Measurements from ENCODE around the gene MAML3. TPM values are rescaled to one million over a fixed set of nuclear protein-coding genes. Genes with fewer than 3 reads are reported as not detected.

The MAML3 gene
- total RNA-seq, 1 donor from 2014 or later = 5.8 TPM

DNA sequence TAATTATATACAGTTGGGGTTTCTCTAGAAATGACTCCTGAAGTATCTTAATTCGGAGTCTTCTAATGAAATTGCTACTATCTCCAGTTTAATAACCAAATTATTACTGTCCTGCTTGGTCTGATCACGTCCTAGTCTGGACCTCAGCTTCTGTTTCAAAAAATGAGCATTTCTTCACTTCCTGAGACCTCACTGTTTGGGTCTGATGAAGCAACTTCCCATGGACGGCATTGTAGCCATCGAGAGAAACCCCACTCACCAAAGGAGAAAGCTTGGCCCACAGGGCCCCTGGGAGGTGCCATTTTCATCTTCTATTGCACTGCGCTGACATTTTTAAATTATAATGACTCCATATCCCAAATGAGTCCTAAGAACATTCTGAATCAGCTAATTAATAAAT, 310.3 kb downstream of the MAML3 start:
- DNase-seq (ENCODE audit: low spot score) = no peak

DNA sequence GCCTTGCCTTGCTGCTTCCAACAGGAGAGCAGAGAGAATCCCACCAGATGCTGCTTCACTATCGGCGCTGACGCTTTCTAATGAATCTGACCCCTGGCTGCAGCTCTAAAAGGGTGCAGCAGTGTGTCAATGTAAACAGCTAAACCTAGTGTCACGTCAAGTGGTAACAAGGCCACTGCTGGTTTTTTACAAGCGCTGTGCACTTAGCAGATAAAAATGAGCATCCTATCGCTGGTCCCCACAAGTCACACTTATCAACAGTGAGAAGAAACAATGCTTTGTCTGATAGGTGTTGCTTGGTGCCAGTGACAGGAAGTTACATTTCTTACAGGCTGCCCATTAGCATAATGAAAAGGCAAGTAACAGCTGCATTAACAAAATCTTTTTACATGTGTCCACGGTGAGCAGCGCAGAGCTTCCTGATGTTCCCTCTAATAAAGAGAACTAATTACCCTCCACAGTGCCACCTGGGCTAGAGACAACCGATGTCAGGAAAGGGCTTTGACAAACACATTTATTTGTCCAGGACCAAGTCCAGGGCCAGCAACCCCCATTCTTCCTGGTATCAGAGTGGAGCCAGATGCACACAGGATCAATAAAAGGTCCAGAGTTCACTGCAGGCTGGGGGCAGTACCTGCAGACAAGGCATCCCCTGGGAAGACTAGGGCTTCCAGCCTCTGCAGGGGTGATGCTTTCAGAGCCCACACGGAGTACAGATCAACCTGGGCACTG, 312.4 kb downstream of the MAML3 start:
- DNase-seq (ENCODE audit: low spot score) = no peak

DNA sequence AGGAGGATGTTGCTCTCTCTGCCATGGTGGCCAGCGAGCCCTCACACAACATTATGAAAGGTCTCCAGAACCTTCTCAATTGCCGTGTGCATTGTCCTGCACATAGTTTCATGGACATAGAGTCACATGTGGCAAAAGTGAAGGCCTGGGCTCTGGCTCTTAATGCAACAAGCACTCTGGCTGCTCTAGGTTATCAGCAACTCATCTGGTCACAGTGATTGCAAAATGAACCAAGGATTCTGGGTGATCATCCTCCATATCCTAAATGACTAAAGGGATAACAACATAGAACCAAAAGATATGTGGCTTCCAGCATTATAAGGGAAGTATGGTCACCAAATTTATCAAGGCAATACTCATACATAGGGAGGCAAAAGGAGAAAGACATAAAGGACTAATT, 313.2 kb downstream of the MAML3 start:
- no peak for DNase-seq (ENCODE audit: low spot score)

DNA sequence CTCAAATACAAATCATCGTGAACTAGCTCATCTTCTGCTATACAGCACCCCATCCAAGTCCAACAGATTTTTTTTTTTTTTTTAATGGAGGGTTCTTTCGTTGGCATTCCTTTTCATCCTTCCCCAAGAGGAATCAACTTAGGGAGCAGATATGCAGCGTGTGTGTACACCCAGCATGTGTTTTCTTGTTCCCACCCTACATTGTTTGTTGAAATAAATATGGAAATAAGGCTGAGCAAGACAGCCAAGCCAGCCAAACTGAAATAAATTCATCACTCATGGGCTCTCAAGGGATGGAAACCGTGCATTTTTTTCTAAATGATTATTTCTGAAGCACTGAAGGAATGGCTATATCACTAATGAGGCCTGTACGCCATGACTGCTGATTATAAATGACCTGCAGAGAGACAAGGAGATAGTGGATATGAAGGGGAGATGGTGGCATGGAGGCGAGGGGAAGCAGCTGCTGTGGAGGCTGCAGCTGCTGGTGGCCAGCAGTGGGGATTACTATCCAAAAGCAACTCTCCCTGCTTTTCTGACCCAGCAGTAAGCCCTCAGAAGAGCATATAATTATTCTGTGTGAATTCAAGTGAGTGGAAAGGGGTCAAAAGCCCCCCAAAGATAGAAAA, 314.5 kb downstream of the MAML3 start:
- no peak for DNase-seq (ENCODE audit: low spot score)

DNA sequence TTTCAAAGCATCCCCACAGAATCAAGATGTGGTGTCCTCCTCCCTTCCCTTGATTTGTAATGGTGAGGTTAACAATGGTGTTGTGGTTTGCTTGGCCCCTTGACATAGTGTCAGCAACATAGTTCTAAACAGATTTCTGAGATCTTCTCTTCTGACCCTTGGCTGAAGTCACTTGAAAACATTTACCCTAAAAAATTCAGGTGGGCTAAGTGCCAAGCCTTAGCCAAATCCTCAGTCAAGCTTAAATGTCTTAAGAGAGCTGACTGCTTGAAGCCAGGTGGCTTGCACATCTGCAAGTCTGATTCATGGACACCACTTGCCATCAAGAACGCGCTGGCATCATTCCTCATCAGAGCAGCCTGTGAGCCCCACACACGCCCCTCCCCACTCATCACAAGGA, 315.2 kb downstream of the MAML3 start:
- DNase-seq (ENCODE audit: low spot score) = peak; percentile 15

DNA sequence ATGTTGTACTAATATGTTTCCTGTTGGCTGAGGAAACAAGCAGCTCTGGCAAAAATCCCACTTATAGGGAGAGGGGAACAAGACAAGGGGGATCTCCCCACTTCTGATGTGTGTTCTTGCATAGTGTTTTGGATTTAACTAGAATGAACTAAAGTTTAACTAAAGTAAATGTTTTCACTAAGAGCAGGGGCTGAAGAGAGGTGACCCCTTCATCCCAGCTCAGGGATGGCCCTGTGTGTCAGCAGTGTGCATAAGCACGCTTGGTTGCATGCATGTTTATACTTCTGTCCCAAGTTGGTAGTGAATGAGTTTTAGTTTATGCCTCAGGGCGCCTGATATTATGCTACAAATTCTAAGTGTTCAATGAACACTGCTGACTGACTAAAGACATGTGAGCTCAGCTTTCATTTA, 319.0 kb downstream of the MAML3 start:
- DNase-seq (ENCODE audit: low spot score) = no peak

DNA sequence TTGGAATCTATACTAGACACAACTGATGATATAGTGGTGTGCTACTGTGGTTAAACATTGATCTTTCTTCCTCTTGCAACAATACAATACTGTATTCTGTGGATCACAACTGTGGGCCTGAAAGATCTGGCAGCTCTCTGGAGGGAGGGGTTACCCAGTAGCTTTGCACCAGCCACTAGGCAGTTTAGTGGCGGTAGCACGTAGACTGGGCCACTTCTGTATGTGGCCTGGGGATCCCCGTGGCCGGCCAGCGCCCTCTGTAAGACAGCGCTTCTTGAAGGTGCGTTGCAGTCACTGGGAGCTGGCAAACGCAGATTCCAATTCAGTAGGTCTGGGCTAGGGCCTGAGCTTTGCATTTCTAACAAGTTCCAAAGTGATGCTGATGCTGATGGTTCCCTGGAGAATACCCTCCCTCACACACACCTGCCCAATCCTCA, 319.7 kb downstream of the MAML3 start:
- DNase-seq (ENCODE audit: low spot score) = no peak

DNA sequence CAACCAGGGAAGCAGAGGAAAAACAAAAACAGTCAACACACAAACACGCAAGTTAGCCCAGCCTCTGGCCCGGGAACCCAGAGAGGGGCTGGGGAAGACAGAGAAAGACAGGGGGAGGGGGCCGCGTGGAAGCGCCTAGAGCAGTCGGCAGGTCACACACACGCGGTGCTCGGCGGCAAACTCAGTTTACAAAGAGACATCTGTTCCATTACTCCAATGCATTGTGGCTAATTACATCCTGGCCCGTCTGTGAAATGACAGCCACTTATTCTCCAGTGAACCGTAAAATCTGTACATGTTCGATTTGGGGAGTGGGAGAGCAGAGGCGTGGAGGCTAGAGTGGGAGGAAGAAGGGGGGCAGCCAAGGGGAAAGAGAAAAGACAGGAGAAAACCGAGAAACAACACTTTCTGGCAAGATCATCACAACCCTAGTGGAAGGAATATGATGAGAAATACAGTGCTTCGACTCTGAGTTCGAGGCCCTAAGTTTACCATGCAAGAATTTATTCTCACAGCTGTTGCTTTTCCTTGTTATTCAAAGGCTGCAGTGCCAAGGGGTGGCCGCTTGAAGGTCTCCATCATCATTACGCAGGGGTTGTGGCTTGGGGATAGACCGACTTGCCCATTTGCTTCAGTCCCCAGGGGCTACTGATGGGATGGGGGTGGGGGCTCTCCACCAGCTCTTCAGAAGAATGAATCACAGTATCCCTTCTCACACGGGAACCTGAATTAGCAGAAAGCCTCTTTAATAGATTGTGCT, 320.7 kb downstream of the MAML3 start:
- DNase-seq (ENCODE audit: low spot score) = no peak

DNA sequence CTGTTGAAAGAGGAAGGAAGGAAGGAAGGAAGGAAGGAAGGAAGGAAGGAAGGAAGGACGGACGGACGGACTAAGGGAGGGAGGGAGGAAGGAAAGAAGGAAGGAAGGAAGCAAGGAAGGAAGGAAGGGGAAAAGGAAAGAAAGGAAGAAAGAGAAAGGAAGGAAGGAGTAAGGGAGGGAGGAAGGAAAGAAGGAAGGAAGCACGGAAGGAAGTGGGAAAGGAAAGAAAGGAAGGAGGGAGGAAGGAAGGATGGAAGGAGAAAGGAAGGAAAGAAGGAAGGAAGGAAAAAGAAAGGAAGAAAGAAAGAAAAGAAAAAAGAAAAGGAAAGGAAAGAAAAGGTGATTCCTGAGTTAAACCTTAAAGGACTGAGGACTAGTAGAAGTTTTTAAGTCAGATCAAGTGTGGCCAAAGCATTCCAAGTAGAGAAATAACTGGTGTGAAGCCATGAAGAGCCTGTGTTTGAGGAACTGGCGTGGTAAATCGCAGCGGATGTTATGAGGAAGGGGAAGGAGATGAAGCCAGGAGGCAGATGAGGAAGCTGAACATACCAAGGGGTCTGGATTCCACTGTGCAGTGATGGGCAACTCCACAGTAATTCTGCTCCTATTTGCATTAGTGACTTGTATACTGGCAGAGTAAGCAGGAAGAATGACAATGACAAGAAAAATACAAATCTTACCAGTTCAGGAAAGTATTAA, 324.9 kb downstream of the MAML3 start:
- no peak for DNase-seq (ENCODE audit: low spot score)

DNA sequence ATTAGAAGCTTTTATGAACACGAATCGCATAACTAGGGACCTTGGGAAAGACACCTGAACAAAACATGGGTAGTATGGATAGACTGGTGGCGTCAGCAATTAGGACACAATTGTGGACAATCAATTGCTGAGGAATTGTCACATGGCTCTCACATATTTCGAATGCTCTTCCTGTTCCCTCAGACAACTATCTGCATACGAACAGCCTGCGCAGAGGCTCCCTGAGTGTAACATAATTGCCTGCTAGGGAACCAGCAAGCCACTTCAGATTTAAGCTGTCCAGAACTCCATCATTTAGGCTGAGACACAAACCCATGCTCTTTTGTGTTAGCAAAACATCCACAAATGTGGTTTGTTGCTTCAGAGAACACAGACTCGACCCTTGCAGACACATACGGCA, 327.6 kb downstream of the MAML3 start:
- DNase-seq (ENCODE audit: low spot score) = no peak

DNA sequence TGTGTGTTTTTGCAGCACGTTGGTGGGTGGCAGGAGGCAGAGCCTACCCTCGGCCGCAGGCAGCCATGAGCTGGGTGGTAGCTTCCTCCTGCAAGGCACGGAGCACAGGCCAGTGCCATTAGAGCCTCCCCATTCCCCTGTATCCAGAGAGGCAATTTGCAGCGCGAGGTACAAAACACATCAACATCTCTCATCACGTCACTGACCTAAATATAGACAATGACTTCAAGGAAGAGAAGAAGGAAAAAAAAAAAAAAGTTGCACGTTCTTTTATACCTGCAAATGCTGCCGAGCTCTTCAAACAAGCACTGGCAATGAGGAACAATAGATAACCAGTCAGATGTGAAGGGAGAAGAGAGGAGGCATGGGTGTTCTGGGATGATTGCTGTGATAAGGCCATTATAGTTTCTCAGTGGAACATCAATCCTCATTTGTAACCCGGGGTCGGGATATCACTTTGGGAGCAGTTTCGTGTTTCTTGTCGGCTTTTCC, 328.4 kb downstream of the MAML3 start:
- DNase-seq (ENCODE audit: low spot score) = no peak

DNA sequence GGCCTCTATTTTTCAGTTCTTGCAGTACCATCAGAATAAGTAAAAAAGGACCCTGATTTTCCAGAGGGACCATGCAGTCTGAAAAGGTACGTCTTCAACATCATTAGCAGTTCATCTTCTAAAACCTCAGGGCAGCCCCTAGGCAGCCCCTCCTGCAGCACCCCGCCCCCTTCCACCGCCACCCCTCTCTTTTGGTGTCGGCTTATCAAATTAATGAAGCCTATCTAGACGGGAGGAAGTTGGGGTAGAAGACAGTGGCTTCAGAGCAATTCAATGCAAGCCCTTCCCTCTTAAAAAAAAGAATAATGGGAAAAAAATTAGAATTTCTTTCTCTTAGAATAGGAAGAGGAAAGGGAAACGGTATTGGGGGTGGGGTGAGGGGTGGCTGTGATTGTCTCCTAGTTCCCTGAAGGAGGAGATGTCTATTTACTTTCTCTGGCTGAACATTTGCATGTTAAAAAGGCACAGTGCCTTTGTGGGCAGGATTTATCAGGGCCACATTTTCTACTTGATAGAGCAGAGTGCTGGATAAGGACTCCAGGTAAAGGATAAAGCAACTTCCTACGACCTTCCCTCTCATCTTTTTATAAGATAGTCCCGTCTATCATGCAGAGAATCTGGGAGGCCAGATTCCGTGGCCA, 329.0 kb downstream of the MAML3 start:
- no peak for DNase-seq (ENCODE audit: low spot score)

DNA sequence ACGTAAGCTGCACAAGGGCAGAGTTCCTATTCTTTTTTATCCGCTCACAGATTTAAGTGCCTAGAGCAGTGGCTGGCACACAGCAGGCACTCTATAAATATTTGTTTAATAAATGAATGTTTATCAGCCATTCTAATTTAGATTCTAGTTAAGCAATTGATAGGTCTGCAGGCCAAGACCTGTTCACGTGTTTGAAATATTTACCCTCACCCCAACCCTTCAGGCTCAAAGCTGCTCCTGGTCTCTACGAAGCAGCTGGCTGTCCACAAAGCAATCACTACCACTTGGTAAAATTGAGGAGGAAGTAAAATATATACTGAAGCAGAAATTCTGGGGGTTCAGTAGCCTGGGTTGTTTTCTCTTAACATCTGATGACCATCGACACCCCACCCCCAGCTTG, 330.2 kb downstream of the MAML3 start:
- DNase-seq (ENCODE audit: low spot score) = no peak

DNA sequence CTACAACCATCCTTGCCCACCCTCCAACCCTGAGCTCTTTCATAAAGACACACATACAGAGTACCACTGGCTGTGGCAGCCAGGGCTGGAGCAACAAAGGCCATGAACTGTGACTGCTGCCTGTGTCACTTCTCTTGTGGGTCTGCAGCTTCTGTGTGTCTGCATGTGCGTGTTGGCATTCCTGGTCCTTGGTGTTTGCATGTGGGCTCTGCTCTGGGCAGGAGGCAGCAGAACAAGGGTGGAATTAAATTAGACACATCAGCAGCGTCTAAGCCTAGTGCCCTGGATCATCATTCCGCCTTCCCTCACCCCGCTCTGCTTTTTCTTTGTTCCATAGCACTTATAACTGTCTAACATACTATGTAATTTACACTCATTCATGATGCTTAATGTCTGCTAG, 330.6 kb downstream of the MAML3 start:
- no peak for DNase-seq (ENCODE audit: low spot score)

DNA sequence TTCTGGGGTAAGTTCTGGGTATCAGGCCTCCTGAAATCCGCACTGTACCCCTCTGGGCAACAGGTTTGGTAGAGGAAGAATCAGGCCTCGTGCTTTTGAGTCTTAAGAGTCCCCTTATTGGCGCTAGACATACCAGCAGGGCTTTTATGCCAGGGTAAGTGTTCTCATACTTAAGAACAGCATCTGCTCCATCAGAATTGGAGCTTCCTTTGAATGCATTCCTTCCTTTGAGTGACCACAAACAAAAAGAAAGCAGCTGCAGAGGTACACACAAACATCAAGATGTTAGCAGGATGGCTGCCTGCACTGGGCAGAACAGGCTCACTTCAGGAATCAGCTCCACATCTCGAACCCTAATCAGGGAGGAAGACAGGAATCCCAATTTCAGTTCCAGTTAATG, 331.6 kb downstream of the MAML3 start:
- no peak for DNase-seq (ENCODE audit: low spot score)

DNA sequence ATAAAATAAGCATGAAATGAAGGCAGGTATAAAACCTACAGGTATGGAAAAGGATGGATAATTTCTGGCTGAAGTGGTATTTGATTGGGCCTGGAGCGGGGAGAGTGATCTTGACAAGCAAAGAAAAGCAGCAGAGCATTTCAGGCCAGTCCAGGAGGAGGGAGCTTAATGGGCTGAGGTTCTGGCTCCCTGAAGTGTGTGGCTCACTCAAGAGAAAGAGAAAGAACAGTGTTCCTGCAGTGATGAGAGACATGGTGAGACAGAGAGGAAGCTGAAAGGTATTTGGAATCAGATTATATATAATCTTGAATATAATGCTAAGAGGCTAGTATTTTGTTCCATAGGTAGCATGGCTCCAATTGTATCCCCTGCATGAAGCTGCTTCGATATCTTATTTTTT, 334.9 kb downstream of the MAML3 start:
- no peak for DNase-seq (ENCODE audit: low spot score)

DNA sequence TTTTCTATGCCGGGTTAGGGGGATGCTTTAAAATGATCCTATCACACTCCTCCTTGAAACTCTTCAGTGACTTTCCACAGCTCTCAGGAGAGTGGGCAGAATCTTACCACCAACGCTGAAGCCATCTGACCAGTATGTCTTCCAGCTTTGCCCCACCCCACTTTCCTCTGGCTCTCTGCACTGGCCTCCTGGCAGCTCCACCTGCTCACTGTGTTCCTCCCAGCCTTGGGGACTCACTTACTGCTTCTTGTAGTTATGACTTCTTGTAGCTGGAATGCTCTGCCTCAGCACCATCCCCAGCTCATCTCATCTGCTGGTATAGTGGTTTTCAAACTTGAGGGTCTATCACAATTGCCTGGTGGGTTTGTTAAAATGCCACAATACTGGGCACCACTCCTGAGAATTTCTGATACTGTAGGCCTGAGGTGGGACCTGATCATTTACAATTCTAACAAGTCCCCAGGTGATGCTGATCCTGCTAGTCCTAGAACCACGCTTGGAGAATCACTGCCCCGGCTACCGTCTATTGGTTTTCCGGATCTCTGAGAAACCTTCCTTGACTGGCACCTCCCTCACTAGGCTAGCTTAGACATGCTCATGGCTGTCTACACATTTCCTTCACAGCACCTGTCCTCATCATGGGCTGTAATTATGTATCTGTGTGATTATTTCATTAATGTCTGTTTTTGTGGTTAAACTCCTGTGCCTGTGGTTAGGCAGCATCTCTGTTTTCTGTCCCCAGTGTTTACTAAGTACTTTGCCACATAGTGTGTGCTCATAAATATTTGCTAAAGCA, 336.1 kb downstream of the MAML3 start:
- no peak for DNase-seq (ENCODE audit: low spot score)

DNA sequence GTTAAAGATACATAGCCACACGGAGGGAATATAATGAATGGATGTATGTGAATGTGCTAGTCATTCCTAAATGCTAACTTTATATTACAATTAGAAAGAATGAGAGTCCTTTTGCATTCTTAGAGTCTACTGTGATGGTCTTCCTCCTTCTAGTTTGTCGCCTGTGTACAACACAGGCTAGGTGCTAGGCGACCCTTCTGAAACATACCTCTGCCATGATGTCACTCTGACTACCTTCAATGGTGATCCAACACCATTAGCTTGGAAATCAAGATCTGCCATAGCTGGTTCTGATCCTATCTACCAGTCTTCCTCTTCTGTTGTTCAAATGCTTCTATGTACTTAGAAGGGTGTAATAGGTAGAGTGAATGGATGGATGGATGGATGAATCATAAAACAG, 337.1 kb downstream of the MAML3 start:
- DNase-seq (ENCODE audit: low spot score) = no peak

DNA sequence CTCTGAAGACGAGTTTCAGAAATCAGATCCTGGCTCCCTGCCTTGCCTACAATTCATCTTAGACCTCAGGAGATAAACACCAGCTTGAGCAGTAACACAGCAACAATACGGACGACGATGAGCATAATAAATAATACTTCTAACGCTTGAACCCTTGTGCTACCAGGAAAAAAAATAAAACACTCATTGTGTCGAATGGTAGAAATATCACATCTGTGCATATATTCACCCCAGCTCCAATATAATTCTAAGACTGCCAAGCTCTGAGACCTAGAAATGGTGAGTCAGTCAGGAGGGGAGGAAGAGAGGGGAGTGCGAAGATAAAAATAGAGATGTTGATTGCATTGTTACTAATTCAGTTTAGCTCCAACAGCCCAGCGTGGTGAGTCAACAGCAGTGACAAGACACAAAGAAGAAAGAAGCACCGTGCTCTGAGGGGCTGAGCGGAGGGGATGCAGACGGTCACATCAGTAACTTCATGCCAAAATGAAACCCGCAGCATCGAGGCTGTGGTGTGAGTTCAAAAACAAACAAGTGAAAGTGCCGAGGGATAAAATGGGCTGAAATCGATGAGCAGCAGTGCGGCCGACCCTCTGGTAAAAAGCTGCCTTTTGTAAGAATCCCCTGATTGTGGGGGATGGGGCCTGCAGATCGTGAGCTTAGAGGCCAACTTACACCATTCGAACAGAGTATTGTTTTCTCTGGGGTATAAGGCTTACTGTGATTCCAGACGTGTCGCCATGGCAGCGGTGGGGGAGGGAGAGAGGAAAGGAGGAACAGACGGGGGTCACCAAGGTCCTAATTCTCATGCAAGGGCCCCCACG, 338.0 kb downstream of the MAML3 start:
- peak; percentile 82 for DNase-seq (ENCODE audit: low spot score)
